ENCODE measurements around the gene C3orf18. TPM values are rescaled to one million over a fixed set of nuclear protein-coding genes. Genes with fewer than 3 reads are reported as not detected.

C3orf18 gene
- polyA plus RNA-seq, 1 of the 3 experiments (the other 2 are of a cell fraction) = 19.7 TPM

DNA sequence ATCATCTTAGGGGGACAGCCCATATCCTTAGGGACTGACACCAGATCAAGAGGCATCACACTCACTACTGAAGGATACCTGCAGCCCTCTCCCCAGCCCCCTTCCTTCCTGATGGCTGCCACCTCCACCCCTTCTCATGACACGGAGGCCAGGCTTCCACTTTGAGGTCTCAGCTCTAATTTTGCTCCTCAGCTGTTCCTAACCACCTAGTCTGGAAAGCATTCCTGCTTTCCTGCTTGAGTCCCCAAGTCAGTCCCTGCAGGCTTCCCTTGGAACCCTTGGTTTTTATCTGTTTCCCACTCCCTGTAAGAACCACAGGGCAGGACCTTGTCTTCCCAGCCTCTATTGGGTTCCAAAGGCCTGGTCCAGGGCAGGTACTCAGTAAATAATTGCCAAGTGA is 3.2 kb downstream of the C3orf18 start:
- no peak for DNase-seq
- no peak for TF ChIP-seq YY1 (IDR thresholded peaks at IDR 0.05; ENCODE audit: low read depth)
- TF ChIP-seq EZH2phosphoT487 (IDR thresholded peaks at IDR 0.05; ENCODE audit: borderline replicate concordance, low read depth) = no peak
- TF ChIP-seq ELF1 (IDR thresholded peaks at IDR 0.05) = no peak
- TF ChIP-seq, protein P1, sequence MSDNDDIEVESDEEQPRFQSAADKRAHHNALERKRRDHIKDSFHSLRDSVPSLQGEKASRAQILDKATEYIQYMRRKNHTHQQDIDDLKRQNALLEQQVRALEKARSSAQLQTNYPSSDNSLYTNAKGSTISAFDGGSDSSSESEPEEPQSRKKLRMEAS (IDR thresholded peaks at IDR 0.05; ENCODE audit: low read depth) = no peak
- TF ChIP-seq RFX5 (IDR thresholded peaks at IDR 0.05; ENCODE audit: low read length) = no peak
- TF ChIP-seq NFIC (IDR thresholded peaks at IDR 0.05; ENCODE audit: borderline replicate concordance) = no peak
- no peak for TF ChIP-seq ZBTB33 (IDR thresholded peaks at IDR 0.05; ENCODE audit: borderline replicate concordance, low read depth)
- TF ChIP-seq MXI1 (IDR thresholded peaks at IDR 0.05; ENCODE audit: low read depth, low read length) = no peak
- TF ChIP-seq FOXM1 (IDR thresholded peaks at IDR 0.05; ENCODE audit: low read depth) = no peak
- H3K36me3 ChIP-seq (replicated peaks in 1 of 2; ENCODE audit: control insufficient read depth in 1 of 2, insufficient read depth in 2 of 2, low read length in 1 of 2) = no peaks in the 10 kb centered on the region
- 83% methylated on average over 1 of the region's 1 CpG for WGBS (ENCODE audit: low lambda C conversion rate)
- no peaks in the 10 kb centered on the region; the same call in 1 of the 2 replicates for H3K79me2 ChIP-seq (ENCODE audit: insufficient read depth)
- no peaks in the 10 kb centered on the region for H3K9me2 ChIP-seq
- H3K4me1 ChIP-seq (ENCODE audit: control insufficient read depth in 1 of 2, insufficient read depth in 2 of 2, low read depth in 1 of 2, low read length in 1 of 2) = peaks cover 0 to 14% of the 10 kb centered on the region in 2 experiments; a peak in 1 of 4 replicates
- no peak overlapping the region for H3K4me3 ChIP-seq (ENCODE audit: low read depth in 2 of 2, low read length in 1 of 2)
- POLR2A ChIA-PET = no interaction called here
- H3K9ac ChIP-seq = no peak overlapping the region
- H4K20me1 ChIP-seq (ENCODE audit: insufficient read depth) = no peaks in the 10 kb centered on the region
- H3K9me3 ChIP-seq = no peaks in the 10 kb centered on the region
- H2AFZ ChIP-seq (ENCODE audit: low read depth) = no peak overlapping the region
- no peaks in the 10 kb centered on the region for H3K27me3 ChIP-seq (ENCODE audit: insufficient read depth)
- H3F3A ChIP-seq (replicated peaks; ENCODE audit: insufficient read depth) = no peaks in the 10 kb centered on the region
- CTCF ChIA-PET = interaction anchor here (31.2 kb wide), 1 partner anchor 45 kb away, joined by 648 read pairs; the partner anchor contains the start of genes CISH and MAPKAPK3
- no peak overlapping the region for H3K27ac ChIP-seq (ENCODE audit: low read depth in 2 of 2, low read length in 1 of 2)
- no peak overlapping the region for H3K4me2 ChIP-seq

DNA sequence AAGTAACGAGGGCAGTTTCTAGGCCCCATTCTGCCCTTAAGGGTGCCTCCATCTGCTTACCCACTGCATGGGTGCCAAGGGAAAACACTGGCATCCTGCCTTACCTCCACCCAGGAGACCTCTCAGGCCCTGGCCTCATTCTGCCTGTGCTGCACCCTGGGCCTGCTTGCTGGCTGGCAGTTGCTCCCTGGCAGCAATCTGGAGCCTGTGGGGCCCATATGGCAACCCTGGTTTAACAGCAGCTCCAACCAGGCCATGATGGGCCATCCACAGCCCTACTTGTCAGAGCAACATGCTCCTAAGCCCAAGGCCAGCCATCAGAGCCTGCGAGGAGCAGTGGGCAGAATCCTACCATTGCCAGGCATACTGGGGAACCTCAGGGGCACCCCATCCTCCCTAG is 3.7 kb downstream of the C3orf18 start:
- Histone ChIP-seq H3K27ac (ENCODE audit: low read depth in 2 of 2, low read length in 1 of 2) (no peak overlapping the region), H2AFZ (ENCODE audit: low read depth) (no peak overlapping the region), H3K9me2 (no peaks in the 10 kb centered on the region), H3K4me2 (no peak overlapping the region), H3K27me3 (ENCODE audit: insufficient read depth) (no peaks in the 10 kb centered on the region), H3K4me1 (ENCODE audit: control insufficient read depth in 1 of 2, insufficient read depth in 2 of 2, low read depth in 1 of 2, low read length in 1 of 2) (peaks cover 0 to 14% of the 10 kb centered on the region in 2 experiments; a peak in 1 of 4 replicates), H3K36me3 (replicated peaks in 1 of 2; ENCODE audit: control insufficient read depth in 1 of 2, insufficient read depth in 2 of 2, low read length in 1 of 2) (no peaks in the 10 kb centered on the region), H3K9me3 (no peaks in the 10 kb centered on the region), H3K9ac (no peak overlapping the region), H3F3A (replicated peaks; ENCODE audit: insufficient read depth) (no peaks in the 10 kb centered on the region), H3K79me2 (ENCODE audit: insufficient read depth) (no peaks in the 10 kb centered on the region; the same call in 1 of the 2 replicates), H4K20me1 (ENCODE audit: insufficient read depth) (no peaks in the 10 kb centered on the region), H3K4me3 (ENCODE audit: low read depth in 2 of 2, low read length in 1 of 2) (no peak overlapping the region)
- 80% methylated on average over 2 of the region's 2 CpGs for WGBS (ENCODE audit: low lambda C conversion rate)
- CTCF ChIA-PET = interaction anchor here (31.2 kb wide), 1 partner anchor 45 kb away, joined by 648 read pairs; the partner anchor contains the start of genes CISH and MAPKAPK3
- DNase-seq = no peak
- POLR2A ChIA-PET = no interaction called here
- TF ChIP-seq PBX3 (IDR thresholded peaks at IDR 0.05) = no peak
